ENCODE results near the gene ESYT1. TPM values are rescaled to one million over a fixed set of nuclear protein-coding genes. Genes with fewer than 3 reads are reported as not detected.
A peak's percentile ranks its signal among the peaks of the same experiment; 100 is the strongest.

ESYT1 gene
- total and polyA plus RNA-seq, 2 donors (not counting 3 experiments of a cell fraction or from before 2014, with no cell fraction given) = 161 to 234 TPM

DNA sequence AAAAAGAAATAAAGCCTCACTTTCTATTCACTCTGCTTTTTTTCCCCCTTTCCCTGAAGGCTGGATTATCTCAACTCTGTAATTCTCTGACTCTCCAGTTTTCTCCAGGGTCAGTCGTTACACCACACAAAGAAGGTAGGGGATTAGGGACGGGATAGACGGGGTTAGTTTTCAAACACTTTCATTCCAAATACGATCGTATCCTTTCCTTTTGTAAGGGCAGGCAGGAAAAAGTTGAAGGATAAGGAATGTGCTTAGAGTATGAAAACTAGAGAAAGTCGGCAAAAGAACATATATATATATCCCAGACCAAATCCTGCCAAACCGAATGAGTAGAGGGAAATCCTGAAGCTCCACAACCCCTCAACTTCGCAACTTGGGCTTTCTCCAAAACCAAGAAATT is 581 bp upstream of the ESYT1 start:
- Histone ChIP-seq H4K20me1 (replicated peaks; ENCODE audit: control insufficient read depth, extremely low read depth, insufficient read depth, low read length) (no peaks in the 10 kb centered on the region), H3K9me1 (replicated peaks; ENCODE audit: control insufficient read depth, extremely low read depth, insufficient read depth, low read length) (no peaks in the 10 kb centered on the region), H3K4me1 (ENCODE audit: control insufficient read depth, extremely low read depth, insufficient read depth, low read length) (peaks cover 28% of the 10 kb centered on the region), H3K4me2 (ENCODE audit: insufficient read depth, low read length) (peak overlapping the region; percentile 82), H3K27me3 (ENCODE audit: control insufficient read depth in 2 of 2, insufficient read depth in 2 of 2, low read length in 2 of 2) (no peaks in the 10 kb centered on the region), H3K9ac (replicated peaks; ENCODE audit: extremely low read depth, insufficient read depth, low read length) (peak overlapping the region; percentile 37), H3K27ac (ENCODE audit: insufficient read depth, low read depth, low read length) (peak overlapping the region; percentile 46), H3K4me3 (replicated peaks in 1 of 3; ENCODE audit: insufficient read depth in 1 of 3, low read depth in 1 of 3, low read length in 3 of 3) (peak overlapping the region in 2 of 3 experiments; percentile 20 to 48), H2AFZ (ENCODE audit: low read depth, low read length) (no peak overlapping the region), H3K79me2 (ENCODE audit: control insufficient read depth, insufficient read depth, low read length) (peaks cover 19% of the 10 kb centered on the region), H3K36me3 (ENCODE audit: control insufficient read depth in 2 of 2, extremely low read depth in 1 of 2, insufficient read depth in 2 of 2, low read length in 2 of 2) (peaks cover 4 to 20% of the 10 kb centered on the region in 2 experiments), H3K9me3 (replicated peaks; ENCODE audit: control insufficient read depth, insufficient read depth, low read length) (no peaks in the 10 kb centered on the region)
- dilution Hi-C loops (cut with MboI; ENCODE audit: extremely low pct_ligation_motif_present, low sequenced_read_pairs) = no loop called here
- ChIA-PET CTCF (interaction anchor here (0.6 to 3.1 kb wide), 17 partner anchors 9 to 389 kb away, joined by 3 to 40 read pairs (median 5); partner anchors contain the start of genes MYL6, MYL6B, RNF41 and SMARCC2), POLR2A (interaction anchor here (0.5 to 2.6 kb wide), 11 partner anchors 9 to 94 kb away, joined by 3 to 38 read pairs (median 5); partner anchors contain the start of genes MYL6, PA2G4, RNF41 and SMARCC2)
- no peak for FAIRE-seq
- BruUV-seq (replicated peaks) = TSS peak; percentile 92
- DNase-seq (ENCODE audit: low read depth, low spot score) = no peak
- intact Hi-C loops (cut with micrococcal nuclease) = no loop called here
- no peak for TF ChIP-seq MYC (IDR thresholded peaks at IDR 0.05; ENCODE audit: low read depth, low read length)
- TF ChIP-seq, protein P1, sequence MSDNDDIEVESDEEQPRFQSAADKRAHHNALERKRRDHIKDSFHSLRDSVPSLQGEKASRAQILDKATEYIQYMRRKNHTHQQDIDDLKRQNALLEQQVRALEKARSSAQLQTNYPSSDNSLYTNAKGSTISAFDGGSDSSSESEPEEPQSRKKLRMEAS (IDR thresholded peaks at IDR 0.05; ENCODE audit: insufficient read depth, insufficient read length) = no peak
- TF ChIP-seq GATA2 (IDR thresholded peaks at IDR 0.05; ENCODE audit: insufficient read depth, insufficient read length, low read depth, low read length) = no peak
- TF ChIP-seq POLR2AphosphoS5 (IDR thresholded peaks at IDR 0.05; ENCODE audit: insufficient read depth, low read depth, low read length) = no peak
- no peak for TF ChIP-seq JUN (IDR thresholded peaks at IDR 0.05; ENCODE audit: borderline replicate concordance, insufficient read depth, insufficient read length, low read depth)
- no peak for TF ChIP-seq EZH2 (IDR thresholded peaks at IDR 0.05; ENCODE audit: borderline replicate concordance, low read depth, low read length, severe bottlenecking)
- TF ChIP-seq FOS (IDR thresholded peaks at IDR 0.05; ENCODE audit: borderline replicate concordance, insufficient read depth, low read length) = no peak
- TF ChIP-seq, protein P2, sequence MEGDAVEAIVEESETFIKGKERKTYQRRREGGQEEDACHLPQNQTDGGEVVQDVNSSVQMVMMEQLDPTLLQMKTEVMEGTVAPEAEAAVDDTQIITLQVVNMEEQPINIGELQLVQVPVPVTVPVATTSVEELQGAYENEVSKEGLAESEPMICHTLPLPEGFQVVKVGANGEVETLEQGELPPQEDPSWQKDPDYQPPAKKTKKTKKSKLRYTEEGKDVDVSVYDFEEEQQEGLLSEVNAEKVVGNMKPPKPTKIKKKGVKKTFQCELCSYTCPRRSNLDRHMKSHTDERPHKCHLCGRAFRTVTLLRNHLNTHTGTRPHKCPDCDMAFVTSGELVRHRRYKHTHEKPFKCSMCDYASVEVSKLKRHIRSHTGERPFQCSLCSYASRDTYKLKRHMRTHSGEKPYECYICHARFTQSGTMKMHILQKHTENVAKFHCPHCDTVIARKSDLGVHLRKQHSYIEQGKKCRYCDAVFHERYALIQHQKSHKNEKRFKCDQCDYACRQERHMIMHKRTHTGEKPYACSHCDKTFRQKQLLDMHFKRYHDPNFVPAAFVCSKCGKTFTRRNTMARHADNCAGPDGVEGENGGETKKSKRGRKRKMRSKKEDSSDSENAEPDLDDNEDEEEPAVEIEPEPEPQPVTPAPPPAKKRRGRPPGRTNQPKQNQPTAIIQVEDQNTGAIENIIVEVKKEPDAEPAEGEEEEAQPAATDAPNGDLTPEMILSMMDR (IDR thresholded peaks at IDR 0.05; ENCODE audit: extremely low read depth in 1 of 2, insufficient read depth in 1 of 2, low read depth in 1 of 2, low read length in 2 of 2) = no peak
- no peak for TF ChIP-seq POLR2A (IDR thresholded peaks at IDR 0.05; ENCODE audit: low read depth, low read length)
